CD4-positive, alpha-beta T cell treated with Interleukin-17A for 4 hours (primary cell): ENCODE data around the gene TBC1D1.

Experiments
- DNase-seq: peaks from one replicate; pipeline ENCODE4 v3.0.0-alpha.2; 2020; ENCODE audit warnings: mixed read lengths

The TBC1D1 gene

GRCh38 chr4:37995981-37996775, 105.3 kb downstream of the TBC1D1 start:
- DNase-seq = no peak

- no peak for DNase-seq
Measured at GRCh38 chr4:37998226-37998625, 107.3 kb downstream of the TBC1D1 start.

GRCh38 chr4:37999000-37999716, 108.3 kb downstream of the TBC1D1 start:
- peak; percentile 16 for DNase-seq

- DNase-seq = no peak
Measured at GRCh38 chr4:37999965-38000364, 109.1 kb downstream of the TBC1D1 start.

- DNase-seq = no peak
Measured at GRCh38 chr4:38001927-38002326, 111.0 kb downstream of the TBC1D1 start.

GRCh38 chr4:38002451-38003071, 111.7 kb downstream of the TBC1D1 start:
- no peak for DNase-seq

GRCh38 chr4:38003102-38003501, 112.2 kb downstream of the TBC1D1 start:
- DNase-seq = no peak

- DNase-seq = no peak
Measured at GRCh38 chr4:38003628-38004027, 112.7 kb downstream of the TBC1D1 start.

- DNase-seq = no peak
Measured at GRCh38 chr4:38004062-38004461, 113.2 kb downstream of the TBC1D1 start.

- DNase-seq = no peak
Measured at GRCh38 chr4:38004887-38005286, 114.0 kb downstream of the TBC1D1 start.

GRCh38 chr4:38005637-38006036, 114.8 kb downstream of the TBC1D1 start:
- no peak for DNase-seq

- no peak for DNase-seq
Measured at GRCh38 chr4:38007645-38008044, 116.8 kb downstream of the TBC1D1 start.

GRCh38 chr4:38008571-38009021, 117.7 kb downstream of the TBC1D1 start:
- no peak for DNase-seq

- no peak for DNase-seq
Measured at GRCh38 chr4:38009421-38009820, 118.5 kb downstream of the TBC1D1 start.

GRCh38 chr4:38009949-38010348, 119.1 kb downstream of the TBC1D1 start:
- DNase-seq = no peak

- DNase-seq = no peak
Measured at GRCh38 chr4:38011511-38012162, 120.8 kb downstream of the TBC1D1 start.

- no peak for DNase-seq
Measured at GRCh38 chr4:38013461-38014366, 122.8 kb downstream of the TBC1D1 start.

- DNase-seq = no peak
Measured at GRCh38 chr4:38014421-38014852, 123.6 kb downstream of the TBC1D1 start.

GRCh38 chr4:38015886-38016515, 125.1 kb downstream of the TBC1D1 start:
- DNase-seq = no peak

- DNase-seq = no peak
Measured at GRCh38 chr4:38016698-38017097, 125.8 kb downstream of the TBC1D1 start.

- DNase-seq = no peak
Measured at GRCh38 chr4:38017609-38018008, 126.7 kb downstream of the TBC1D1 start.

- DNase-seq = no peak
Measured at GRCh38 chr4:38020386-38020785, 129.5 kb downstream of the TBC1D1 start.
